Measurements from ENCODE around the gene TRPM8.

The TRPM8 gene

GRCh38 chr2:233976087-233976486 lies 58.9 kb downstream of the TRPM8 start:
- no peak for DNase-seq (ENCODE audit: low spot score)

DNA sequence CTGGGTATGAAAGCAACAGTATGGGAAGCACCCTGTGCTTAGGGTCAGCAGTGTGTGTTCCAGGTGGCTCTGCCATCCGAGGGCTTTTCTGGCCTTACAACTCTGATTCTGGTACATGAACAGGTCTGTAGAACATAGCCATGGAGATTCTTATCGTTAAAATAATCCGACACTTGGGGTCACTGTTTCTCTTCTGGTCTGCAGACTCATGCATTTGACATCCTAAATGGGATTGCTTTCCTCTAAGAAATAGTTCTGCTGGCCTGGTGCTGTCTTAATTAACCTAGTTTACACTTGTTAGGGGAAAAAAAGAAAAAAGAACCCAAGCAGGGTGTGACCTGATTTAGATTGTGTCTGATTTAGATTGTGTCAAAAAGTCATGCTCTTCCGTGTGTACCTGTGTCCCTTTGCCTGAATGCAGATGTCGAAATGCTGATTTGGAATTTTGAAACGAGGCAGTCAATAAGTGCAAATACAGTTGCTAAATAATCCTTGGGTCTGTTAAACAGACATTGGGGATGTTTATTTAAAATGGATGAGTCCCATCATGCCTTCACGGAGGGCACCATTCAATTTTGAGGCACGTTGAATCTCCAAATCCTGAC lies 59.6 kb downstream of the TRPM8 start:
- peak; percentile 62 for DNase-seq (ENCODE audit: low spot score)

DNA sequence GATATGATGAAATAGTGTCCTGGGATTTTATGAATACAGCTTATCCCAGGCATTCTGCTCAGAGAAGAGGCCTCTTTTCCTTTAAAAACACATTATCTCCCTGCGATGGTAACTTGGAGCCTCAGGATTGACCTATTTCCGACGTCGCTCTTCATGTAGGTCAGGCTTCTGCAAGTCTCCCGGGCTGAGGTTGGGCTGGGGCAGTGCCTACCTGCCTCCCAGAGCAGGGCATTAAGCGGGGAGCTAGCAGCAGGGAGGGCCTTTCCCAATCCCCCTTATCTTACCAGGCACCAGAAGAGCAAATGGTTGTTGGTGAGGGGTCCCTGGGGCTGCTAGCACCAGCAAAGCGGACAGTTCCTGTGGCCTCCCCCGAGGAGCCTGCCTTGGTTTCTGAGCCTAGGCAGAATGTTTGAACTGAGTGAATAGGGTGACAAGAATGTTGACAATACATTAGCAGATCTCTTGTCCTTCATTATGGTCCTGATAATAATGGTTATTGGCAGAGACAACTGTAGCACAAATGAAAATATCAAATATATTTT lies 60.2 kb downstream of the TRPM8 start:
- no peak for DNase-seq (ENCODE audit: low spot score)

DNA sequence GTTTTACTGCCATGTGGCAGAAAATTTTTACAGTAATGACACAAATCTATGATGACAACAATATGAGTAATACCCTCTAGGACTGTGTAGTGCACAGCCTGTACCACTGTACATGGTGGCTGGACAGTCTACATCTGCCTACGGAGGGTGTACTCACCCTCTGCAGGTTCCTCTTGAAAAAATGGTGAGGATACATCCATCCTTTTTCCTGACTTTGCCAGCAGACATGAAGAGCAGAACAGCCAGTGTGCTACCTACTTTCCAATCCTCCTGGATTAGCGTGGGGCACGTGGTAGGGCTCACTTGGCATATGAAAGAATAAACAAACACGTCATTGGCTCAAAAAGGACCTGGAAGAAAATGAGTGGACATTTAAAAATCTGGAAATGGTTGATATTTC lies 62.6 kb downstream of the TRPM8 start:
- no peak for DNase-seq (ENCODE audit: low spot score)

- DNase-seq (ENCODE audit: low spot score) = no peak
Observed at GRCh38 chr2:233980955-233981561, 63.9 kb downstream of the TRPM8 start.

DNA sequence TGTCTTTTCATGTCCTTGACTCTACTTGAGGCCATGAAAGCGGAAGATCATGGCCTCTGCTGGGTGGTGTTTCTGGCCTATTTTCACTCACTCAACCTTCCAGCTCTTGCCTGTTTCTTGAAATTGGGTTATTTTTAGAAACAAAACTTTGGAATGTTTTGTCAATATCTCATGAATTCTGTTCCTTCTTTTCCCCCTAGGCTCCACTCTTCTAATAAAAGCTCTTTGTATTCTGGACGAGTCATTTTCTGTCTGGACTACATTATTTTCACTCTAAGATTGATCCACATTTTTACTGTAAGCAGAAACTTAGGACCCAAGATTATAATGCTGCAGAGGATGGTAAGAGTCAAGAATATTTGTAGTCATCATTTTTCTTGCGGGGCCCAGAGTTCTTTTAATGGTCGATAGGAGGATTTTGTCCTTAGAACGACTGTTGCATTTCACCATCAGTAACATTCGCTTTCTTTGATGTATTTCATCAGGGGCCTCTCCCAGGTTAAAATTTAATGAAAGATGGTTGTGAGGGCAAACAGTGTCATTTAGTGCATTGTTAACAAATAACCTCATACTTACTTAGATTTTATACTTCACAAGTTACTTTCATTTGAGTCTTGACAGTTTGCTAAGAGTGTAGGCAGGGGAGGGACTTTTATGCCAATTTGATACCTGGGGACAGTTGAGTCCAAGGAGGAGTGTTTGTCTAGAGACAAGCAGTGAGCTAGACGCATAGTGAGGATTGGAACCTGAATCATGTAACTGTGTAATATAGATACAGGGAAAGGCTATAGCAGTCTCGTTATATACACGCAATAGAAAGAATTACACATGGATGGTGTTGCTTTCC lies 64.6 kb downstream of the TRPM8 start:
- peak; percentile 9 for DNase-seq (ENCODE audit: low spot score)

GRCh38 chr2:233982421-233983121 lies 65.4 kb downstream of the TRPM8 start:
- DNase-seq (ENCODE audit: low spot score) = peak; percentile 55

- DNase-seq (ENCODE audit: low spot score) = no peak
Observed at GRCh38 chr2:233983445-233983844, 66.3 kb downstream of the TRPM8 start.

DNA sequence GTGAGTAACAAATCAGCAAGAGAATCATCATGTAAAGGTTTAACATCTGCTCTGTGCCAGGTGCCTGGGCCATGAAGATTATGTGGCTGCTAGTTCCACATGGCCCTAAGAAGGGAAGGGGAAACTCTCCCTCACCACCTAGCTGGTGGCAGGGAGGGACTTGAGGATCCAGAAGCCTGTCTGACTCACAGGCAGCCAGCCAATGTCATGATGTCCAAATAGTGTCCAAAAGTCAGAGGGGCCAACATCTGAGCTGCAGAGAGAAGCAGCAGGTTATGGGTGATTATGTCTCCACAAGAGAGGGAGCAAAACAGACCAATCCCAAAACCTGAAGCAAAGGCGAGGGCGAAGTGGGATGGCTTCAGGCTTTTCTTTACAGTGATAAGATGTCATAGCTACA lies 71.4 kb downstream of the TRPM8 start:
- no peak for DNase-seq (ENCODE audit: low spot score)

- no peak for DNase-seq (ENCODE audit: low spot score)
Observed at GRCh38 chr2:233989221-233989858, 72.2 kb downstream of the TRPM8 start.

GRCh38 chr2:233990261-233990798 lies 73.2 kb downstream of the TRPM8 start:
- no peak for DNase-seq (ENCODE audit: low spot score)

GRCh38 chr2:233991196-233991595 lies 74.0 kb downstream of the TRPM8 start:
- no peak for DNase-seq (ENCODE audit: low spot score)

DNA sequence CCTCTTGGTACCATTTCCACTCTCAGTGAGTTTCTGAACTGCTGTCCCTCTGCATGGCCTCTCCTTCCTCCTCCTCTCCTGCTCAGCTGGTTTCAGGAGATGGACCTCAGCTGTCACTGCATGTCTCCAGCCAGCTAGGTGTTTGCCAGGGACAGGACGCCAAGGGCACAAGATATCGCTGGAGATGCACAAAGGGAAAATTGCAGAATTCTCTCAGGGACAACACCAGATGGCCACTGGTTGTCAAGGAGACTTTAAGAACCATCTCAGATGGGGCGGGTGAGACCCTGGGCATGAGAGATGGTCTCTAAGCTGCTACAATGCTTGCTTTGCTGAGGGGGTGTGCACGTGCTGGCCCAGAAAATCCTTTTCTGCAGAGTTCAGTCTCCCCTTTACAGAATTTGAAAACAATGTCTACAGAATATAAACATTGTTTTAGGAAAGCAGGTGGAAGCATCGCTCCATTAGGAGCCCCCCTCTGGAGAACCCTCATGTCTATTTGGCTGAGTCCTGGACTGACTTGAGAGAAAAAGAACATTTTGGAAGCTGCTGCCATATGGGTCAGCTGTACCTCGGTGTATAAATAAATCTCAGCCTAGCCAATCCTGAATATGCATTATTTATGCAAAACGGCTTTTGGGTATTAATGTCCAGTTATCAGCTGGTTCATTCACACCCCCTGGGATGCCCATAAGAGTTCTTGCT lies 75.5 kb downstream of the TRPM8 start:
- no peak for DNase-seq (ENCODE audit: low spot score)

GRCh38 chr2:233993461-233993860 lies 76.3 kb downstream of the TRPM8 start:
- no peak for DNase-seq (ENCODE audit: low spot score)

- no peak for DNase-seq (ENCODE audit: low spot score)
Observed at GRCh38 chr2:233994151-233994550, 77.0 kb downstream of the TRPM8 start.

DNA sequence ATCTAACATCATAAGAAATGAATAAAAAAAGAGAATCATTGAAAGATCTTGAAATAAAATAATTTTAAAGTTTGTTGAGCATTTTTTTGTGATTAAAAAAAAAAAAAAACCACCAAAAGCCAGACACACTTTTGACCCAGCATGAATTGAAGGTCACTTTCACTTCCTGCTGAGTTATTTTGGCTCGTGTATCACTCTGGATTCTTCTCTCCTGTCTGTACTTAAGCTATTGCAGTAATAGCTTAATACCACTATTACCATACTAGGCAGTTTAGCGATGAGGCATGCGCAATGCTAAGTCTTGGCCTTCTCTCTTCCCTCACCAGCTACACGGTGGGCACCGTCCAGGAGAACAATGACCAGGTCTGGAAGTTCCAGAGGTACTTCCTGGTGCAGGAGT lies 78.8 kb downstream of the TRPM8 start:
- no peak for DNase-seq (ENCODE audit: low spot score)

DNA sequence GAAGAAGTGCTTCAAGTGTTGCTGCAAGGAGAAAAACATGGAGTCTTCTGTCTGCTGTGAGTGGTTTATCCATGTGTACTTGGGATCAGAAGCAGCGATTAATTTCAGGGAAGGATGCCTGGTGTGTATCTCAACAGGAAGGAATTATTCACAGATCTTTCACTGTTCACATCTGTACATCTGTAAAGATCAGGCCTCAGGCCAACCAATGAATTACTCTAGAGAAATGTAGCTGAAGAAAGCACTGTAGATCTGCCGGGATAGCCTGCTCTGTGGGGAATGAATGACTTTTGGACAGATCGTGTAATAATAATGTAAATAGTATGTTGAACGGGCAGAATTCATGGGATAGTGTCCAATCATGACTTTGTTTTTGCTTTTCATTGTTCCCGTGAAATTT lies 79.3 kb downstream of the TRPM8 start:
- DNase-seq (ENCODE audit: low spot score) = no peak

DNA sequence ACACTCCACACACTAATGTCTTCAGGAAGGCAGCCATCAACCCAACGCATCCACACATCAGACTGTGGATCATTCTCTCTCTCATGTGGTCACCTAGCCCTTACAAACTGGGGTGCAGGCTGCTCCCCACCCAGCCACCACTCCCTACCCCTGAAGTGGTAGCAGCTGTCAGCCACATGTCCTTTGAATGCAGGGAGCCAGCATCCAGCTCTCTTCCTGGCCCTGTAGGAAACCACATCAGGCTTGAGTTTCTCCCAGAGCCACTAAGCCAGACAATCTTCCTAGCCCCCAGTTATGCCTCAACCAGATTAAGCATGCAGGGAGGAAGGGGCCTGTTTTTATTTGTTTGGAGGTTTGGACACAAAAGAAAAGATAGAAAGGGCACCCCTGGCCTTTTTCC lies 80.5 kb downstream of the TRPM8 start:
- DNase-seq (ENCODE audit: low spot score) = no peak

- DNase-seq (ENCODE audit: low spot score) = no peak
Observed at GRCh38 chr2:233999182-233999581, 82.0 kb downstream of the TRPM8 start.

DNA sequence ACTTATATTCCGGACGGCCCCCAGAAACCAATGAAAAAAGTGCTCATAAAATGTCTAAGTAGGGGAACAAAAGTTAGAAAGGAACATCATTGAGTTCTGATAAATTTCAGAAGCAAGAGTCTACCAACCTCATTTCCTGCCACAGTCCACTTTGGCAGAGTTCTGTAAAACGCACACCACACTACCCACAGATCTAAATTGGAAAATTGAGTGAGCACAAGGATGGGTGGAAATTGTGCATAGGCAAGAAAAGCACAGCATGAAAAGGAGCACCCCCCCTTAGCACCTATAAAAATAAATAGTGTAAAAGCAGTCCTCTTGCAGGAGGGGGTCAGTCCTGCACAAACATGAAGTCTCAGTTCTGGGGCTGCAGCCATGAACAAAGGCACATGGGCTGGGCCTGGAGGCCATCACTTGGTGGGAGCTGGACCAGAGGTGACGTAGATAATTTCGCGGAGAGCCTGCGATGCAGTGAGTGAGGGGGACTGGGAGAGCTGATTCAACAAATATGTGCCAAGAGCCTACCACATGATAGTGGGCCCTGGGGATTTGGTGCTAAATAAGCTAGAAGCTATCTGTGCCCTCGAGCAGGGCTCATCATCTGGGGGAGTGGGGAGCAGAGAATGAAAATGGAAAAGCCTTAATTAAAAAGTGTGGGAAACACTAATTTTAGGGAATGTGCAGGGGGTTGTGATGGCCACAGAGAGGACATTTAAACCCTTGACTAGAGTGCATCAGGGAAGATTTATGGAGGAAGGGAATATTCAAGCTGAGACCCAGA lies 84.4 kb downstream of the TRPM8 start:
- no peak for DNase-seq (ENCODE audit: low spot score)

Data from LoVo (cell line).